ENCODE measurements around the gene UNC5B.
"Not testable (repeated sequence)": the region's sequence is repeated elsewhere in the genome, so short reads cannot be mapped to it uniquely, and the experiment has no call there.

The UNC5B gene

DNA sequence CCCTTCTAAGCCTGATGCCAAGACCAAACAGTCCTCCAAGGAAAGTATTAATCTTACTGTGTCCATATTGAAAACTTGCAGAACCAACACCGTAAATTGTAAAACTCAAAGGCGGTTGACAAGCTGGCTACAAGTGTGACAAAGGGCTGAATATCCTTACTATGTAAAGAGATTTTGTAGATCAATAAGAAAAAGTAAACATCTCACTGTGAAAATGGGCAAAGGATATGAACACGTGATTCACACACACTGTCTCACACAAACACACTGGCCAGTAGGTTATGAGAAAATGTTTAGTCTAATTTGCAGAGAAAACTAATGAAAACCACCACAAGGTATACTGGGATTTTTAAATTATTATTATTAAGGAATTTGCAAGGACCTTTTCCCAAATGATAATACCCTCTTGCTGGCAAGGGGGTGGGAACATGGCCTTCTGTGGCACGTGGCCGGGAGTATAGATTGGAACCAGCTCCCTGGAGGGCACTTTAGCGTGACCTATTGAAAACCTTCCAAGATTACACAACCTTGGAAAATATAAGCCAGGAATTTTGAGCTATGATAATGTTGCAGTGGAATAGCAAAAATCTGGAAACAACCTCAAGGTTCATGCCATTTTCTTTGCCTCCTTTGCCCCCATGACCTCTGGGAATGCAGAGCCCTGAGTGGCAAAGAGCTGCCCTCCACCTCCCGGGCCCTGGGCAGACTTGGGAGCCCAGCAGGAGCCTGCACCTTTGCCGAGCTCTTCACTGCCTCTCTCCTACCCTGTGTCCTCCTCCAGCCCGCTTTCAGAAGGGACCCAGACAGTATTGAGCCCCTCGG is 80.5 kb downstream of the UNC5B start:
- TF ChIP-seq CTCF (IDR thresholded peaks at IDR 0.05; ENCODE audit: low read depth, low read length, missing control alignments), result no peak
- DNase-seq (ENCODE audit: extremely low read depth, low read depth), result no peak

DNA sequence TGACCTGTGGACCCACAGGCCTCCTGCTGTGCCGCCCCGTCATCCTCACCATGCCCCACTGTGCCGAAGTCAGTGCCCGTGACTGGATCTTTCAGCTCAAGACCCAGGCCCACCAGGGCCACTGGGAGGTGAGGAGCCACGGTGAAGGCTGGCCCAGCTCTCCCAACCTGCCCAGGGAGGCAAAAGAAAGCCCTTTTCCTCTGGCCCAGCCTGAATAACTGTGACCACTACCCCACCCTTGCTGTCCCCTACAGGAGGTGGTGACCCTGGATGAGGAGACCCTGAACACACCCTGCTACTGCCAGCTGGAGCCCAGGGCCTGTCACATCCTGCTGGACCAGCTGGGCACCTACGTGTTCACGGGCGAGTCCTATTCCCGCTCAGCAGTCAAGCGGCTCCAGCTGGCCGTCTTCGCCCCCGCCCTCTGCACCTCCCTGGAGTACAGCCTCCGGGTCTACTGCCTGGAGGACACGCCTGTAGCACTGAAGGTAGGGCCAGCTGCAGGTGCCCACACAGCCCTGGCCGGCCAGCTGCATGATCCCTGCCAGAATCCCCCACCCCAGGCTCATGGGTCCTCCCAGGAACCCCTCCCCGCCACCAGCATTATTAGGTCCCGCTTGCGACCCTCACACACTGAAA is 81.2 kb downstream of the UNC5B start:
- no peak for TF ChIP-seq CTCF (IDR thresholded peaks at IDR 0.05; ENCODE audit: low read depth, low read length, missing control alignments)
- H3K4me3 ChIP-seq (replicated peaks; ENCODE audit: low read depth, low read length), result no peak overlapping the region
- no peak for DNase-seq (ENCODE audit: extremely low read depth, low read depth)

More for the DNA sequence above, 80.5 kb downstream of the UNC5B start:
- no peak overlapping the region for H3K4me3 ChIP-seq (replicated peaks; ENCODE audit: low read depth, low read length)

- H3K4me3 ChIP-seq (replicated peaks; ENCODE audit: low read depth, low read length), result no peak overlapping the region
- no peak for DNase-seq (ENCODE audit: extremely low read depth, low read depth)
- TF ChIP-seq CTCF (IDR thresholded peaks at IDR 0.05; ENCODE audit: low read depth, low read length, missing control alignments), result no peak
These were observed 81.8 kb downstream of the UNC5B start for GRCh38 chr10:71294091-71294561.

DNA sequence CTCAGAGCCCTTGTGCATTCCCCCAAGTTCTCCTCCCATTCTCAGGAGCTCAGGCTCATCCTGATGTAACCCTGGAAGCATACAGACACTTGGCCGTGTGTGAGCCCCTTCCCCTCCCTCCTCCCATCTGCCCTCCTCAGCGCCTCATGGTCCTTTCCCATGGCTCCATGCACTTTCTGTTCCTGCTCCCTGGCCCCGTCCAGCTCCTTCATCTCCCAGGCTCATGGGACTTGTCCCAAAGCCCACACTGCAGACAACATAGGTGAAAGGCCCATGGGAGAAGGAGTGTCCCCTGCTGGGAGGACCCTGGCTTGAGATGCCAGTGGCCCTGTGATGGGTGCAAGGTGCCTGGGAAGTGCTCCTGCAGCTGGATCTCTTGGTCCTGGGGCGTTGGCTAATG is 82.5 kb downstream of the UNC5B start:
- H3K4me3 ChIP-seq (replicated peaks; ENCODE audit: low read depth, low read length), result no peak overlapping the region
- no peak for DNase-seq (ENCODE audit: extremely low read depth, low read depth)
- no peak for TF ChIP-seq CTCF (IDR thresholded peaks at IDR 0.05; ENCODE audit: low read depth, low read length, missing control alignments)

- TF ChIP-seq CTCF (IDR thresholded peaks at IDR 0.05; ENCODE audit: low read depth, low read length, missing control alignments), result no peak
- DNase-seq (ENCODE audit: extremely low read depth, low read depth), result no peak
- no peak overlapping the region for H3K4me3 ChIP-seq (replicated peaks; ENCODE audit: low read depth, low read length)
These were observed 83.3 kb downstream of the UNC5B start for GRCh38 chr10:71295641-71296040.

DNA sequence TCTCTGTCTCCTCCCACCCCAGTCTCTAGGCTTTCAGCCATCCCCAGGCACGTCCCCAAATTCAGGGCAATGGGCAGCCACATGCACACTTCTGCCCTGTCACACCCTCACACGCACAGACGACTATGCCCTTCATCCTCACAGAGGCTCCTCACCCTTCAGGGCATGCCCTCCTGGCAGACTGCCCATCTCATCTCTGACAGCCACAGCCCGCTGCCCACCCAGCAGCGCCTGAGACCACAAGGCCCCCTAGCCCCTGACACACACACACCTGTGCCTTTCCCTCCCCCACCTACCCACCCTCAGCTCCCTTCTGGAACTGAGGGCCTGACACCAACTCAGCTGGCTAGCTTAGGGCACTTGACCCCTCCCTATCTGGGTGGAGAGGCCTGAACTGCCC is 83.7 kb downstream of the UNC5B start:
- H3K4me3 ChIP-seq (replicated peaks; ENCODE audit: low read depth, low read length), result no peak overlapping the region
- no peak for DNase-seq (ENCODE audit: extremely low read depth, low read depth)
- no peak for TF ChIP-seq CTCF (IDR thresholded peaks at IDR 0.05; ENCODE audit: low read depth, low read length, missing control alignments)

- DNase-seq (ENCODE audit: extremely low read depth, low read depth); H3K4me3 ChIP-seq (replicated peaks; ENCODE audit: low read depth, low read length): not testable (repeated sequence)
These were observed 84.4 kb downstream of the UNC5B start for GRCh38 chr10:71296811-71297210.

All from HFF-Myc (cell line).